HepG2 (cell line): ENCODE measurements around the gene OGG1. TPM values are rescaled to one million over a fixed set of nuclear protein-coding genes. Genes with fewer than 3 reads are reported as not detected.

Source experiments
- ARNTL ChIP-seq: sonication (generic); formaldehyde crosslinking; IDR thresholded peaks from 2 replicates; pipeline ENCODE4 v1.4.0; 2020; ENCODE audit warnings: mild to moderate bottlenecking, missing genetic modification reagents
- DPF2 ChIP-seq: sonication (generic); formaldehyde crosslinking; IDR thresholded peaks from 2 replicates; pipeline ENCODE4 v1.4.0; 2020; ENCODE audit warnings: mild to moderate bottlenecking, low read depth, missing genetic modification reagents, borderline replicate concordance
- KDM2A ChIP-seq: sonication (generic); formaldehyde crosslinking; IDR thresholded peaks from 2 replicates; pipeline ENCODE4 v1.4.0; 2020; ENCODE audit warnings: low read depth, missing genetic modification reagents, borderline replicate concordance
- SAFB2 ChIP-seq: sonication (generic); formaldehyde crosslinking; IDR thresholded peaks from 2 replicates; pipeline ENCODE4 v1.5.1; 2020; ENCODE audit warnings: missing genetic modification reagents, low read depth, mild to moderate bottlenecking, borderline replicate concordance
- SIN3B ChIP-seq: fragments of 150-350 bp; IDR thresholded peaks from 2 replicates; pipeline ENCODE4 v1.6.1; 2014; ENCODE audit warnings: low read length
- SNAI1 ChIP-seq: sonication (generic); formaldehyde crosslinking; IDR thresholded peaks from 2 replicates; pipeline ENCODE4 v1.5.0; 2020; ENCODE audit warnings: mild to moderate bottlenecking, missing genetic modification reagents, borderline replicate concordance
- SP5 ChIP-seq: IDR thresholded peaks from 2 replicates; pipeline ENCODE4 v1.6.1; 2016; ENCODE audit warnings: low read depth, borderline replicate concordance
- STAT6 ChIP-seq: sonication (generic); formaldehyde crosslinking; IDR thresholded peaks from 2 replicates; pipeline ENCODE4 v1.4.0; 2020; ENCODE audit warnings: missing genetic modification reagents, mild to moderate bottlenecking, borderline replicate concordance
- TRIM22 ChIP-seq: fragments of 450-650 bp; IDR thresholded peaks from 2 replicates; pipeline ENCODE4 v1.6.1; 2017
- ZC3H4 ChIP-seq: sonication (generic); formaldehyde crosslinking; IDR thresholded peaks from 2 replicates; pipeline ENCODE4 v1.4.0; 2020; ENCODE audit warnings: missing genetic modification reagents, borderline replicate concordance
- ZFP1 ChIP-seq: IDR thresholded peaks from 2 replicates; pipeline ENCODE4 v1.6.1; 2016
- ZNF292 ChIP-seq: sonication (generic); formaldehyde crosslinking; IDR thresholded peaks from 2 replicates; pipeline ENCODE4 v1.8.1; 2022; ENCODE audit warnings: mild to moderate bottlenecking, low read depth, missing genetic modification reagents, borderline replicate concordance
- ZNF614 ChIP-seq: IDR thresholded peaks from 2 replicates; pipeline ENCODE4 v1.6.1; 2018; ENCODE audit warnings: missing biosample characterization, missing genetic modification reagents, inconsistent platforms, borderline replicate concordance
- ZNF660 ChIP-seq: sonication (generic); formaldehyde crosslinking; IDR thresholded peaks from 2 replicates; pipeline ENCODE4 v1.5.1; 2020; ENCODE audit warnings: mild to moderate bottlenecking, low read depth, missing genetic modification reagents, borderline replicate concordance
- ZNF724P ChIP-seq: sonication (generic); formaldehyde crosslinking; IDR thresholded peaks from 2 replicates; pipeline ENCODE4 v1.8.0; 2022; ENCODE audit warnings: missing genetic modification reagents, borderline replicate concordance
- polyA plus RNA-seq, 8 experiments: library from polyadenylated mRNA; depleted of rRNA in 3 of 8; stranded (reverse) in 7 of 8; unstranded in 1 of 8; fragments of >200 nt; fragmentation: Illumina TruSeq in 4 of 8; extraction: Trizol in 4 of 8; gene quantifications; 2 replicates each; pipeline versions ENCODE4 v1.2.1 to v1.2.3, GENCODE V29; 2011 to 2016; ENCODE audit warnings: low read depth in 4 of 8, missing spikeins in 1 of 8, mixed read lengths in 1 of 8; ENCODE audit not compliant: insufficient read depth in 1 of 8
- total RNA-seq, 5 experiments: library from RNA; depleted of rRNA; stranded (reverse); fragments of >200 nt; fragmentation: Illumina TruSeq; extraction: Trizol; gene quantifications; 2 replicates each; pipeline ENCODE4 v1.2.3, GENCODE V29; 2016; ENCODE audit warnings: low read depth in 1 of 5
- TF ChIP-seq, protein P1 (sequence below): sonication (generic); formaldehyde crosslinking; IDR thresholded peaks from 2 replicates; pipeline ENCODE4 v1.5.1; 2020; ENCODE audit warnings: mild to moderate bottlenecking, missing genetic modification reagents, borderline replicate concordance
- TF ChIP-seq, protein P2 (sequence below): sonication (generic); formaldehyde crosslinking; IDR thresholded peaks from 2 replicates; pipeline ENCODE4 v1.8.0; 2023; ENCODE audit warnings: mild to moderate bottlenecking, missing genetic modification reagents

Gene OGG1
- total and polyA plus RNA-seq, 2 of the 13 experiments (the other 11 are each of a cell fraction or from before 2014, with no cell fraction given), result 28.7 to 33.2 TPM

GRCh38 chr3:9731206-9732079 is 18.3 kb upstream of the OGG1 start, which contains the start of gene BRPF1 (continued):
- TF ChIP-seq, protein P1, sequence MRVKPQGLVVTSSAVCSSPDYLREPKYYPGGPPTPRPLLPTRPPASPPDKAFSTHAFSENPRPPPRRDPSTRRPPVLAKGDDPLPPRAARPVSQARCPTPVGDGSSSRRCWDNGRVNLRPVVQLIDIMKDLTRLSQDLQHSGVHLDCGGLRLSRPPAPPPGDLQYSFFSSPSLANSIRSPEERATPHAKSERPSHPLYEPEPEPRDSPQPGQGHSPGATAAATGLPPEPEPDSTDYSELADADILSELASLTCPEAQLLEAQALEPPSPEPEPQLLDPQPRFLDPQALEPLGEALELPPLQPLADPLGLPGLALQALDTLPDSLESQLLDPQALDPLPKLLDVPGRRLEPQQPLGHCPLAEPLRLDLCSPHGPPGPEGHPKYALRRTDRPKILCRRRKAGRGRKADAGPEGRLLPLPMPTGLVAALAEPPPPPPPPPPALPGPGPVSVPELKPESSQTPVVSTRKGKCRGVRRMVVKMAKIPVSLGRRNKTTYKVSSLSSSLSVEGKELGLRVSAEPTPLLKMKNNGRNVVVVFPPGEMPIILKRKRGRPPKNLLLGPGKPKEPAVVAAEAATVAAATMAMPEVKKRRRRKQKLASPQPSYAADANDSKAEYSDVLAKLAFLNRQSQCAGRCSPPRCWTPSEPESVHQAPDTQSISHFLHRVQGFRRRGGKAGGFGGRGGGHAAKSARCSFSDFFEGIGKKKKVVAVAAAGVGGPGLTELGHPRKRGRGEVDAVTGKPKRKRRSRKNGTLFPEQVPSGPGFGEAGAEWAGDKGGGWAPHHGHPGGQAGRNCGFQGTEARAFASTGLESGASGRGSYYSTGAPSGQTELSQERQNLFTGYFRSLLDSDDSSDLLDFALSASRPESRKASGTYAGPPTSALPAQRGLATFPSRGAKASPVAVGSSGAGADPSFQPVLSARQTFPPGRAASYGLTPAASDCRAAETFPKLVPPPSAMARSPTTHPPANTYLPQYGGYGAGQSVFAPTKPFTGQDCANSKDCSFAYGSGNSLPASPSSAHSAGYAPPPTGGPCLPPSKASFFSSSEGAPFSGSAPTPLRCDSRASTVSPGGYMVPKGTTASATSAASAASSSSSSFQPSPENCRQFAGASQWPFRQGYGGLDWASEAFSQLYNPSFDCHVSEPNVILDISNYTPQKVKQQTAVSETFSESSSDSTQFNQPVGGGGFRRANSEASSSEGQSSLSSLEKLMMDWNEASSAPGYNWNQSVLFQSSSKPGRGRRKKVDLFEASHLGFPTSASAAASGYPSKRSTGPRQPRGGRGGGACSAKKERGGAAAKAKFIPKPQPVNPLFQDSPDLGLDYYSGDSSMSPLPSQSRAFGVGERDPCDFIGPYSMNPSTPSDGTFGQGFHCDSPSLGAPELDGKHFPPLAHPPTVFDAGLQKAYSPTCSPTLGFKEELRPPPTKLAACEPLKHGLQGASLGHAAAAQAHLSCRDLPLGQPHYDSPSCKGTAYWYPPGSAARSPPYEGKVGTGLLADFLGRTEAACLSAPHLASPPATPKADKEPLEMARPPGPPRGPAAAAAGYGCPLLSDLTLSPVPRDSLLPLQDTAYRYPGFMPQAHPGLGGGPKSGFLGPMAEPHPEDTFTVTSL (CRISPR knock-in tag), result no peak
- TF ChIP-seq SIN3B, result peak; percentile 71; the same call in 1 of the 2 replicates
- TF ChIP-seq KDM2A (CRISPR knock-in tag), result peak; percentile 88
- peak; percentile 48; the same call in 1 of the 2 replicates for TF ChIP-seq SAFB2
- TF ChIP-seq STAT6 (CRISPR knock-in tag), result no peak
- TF ChIP-seq, protein P2, sequence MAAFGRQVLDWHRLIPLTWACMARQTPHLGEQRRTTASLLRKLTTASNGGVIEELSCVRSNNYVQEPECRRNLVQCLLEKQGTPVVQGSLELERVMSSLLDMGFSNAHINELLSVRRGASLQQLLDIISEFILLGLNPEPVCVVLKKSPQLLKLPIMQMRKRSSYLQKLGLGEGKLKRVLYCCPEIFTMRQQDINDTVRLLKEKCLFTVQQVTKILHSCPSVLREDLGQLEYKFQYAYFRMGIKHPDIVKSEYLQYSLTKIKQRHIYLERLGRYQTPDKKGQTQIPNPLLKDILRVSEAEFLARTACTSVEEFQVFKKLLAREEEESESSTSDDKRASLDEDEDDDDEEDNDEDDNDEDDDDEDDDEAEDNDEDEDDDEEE, result no peak
- no peak for TF ChIP-seq DPF2 (CRISPR knock-in tag)
- no peak for TF ChIP-seq ZNF660 (CRISPR knock-in tag)
- TF ChIP-seq ZC3H4 (CRISPR knock-in tag), result no peak
- 0 out of 2 replicates have a peak, but pooled peaks have one; percentile 27 for TF ChIP-seq ZFP1 (CRISPR knock-in tag)
- peak; percentile 55; the same call in 1 of the 2 replicates for TF ChIP-seq SNAI1 (CRISPR knock-in tag)
- peak; percentile 44; the same call in 1 of the 2 replicates for TF ChIP-seq ZNF614 (CRISPR knock-in tag)
- peak; percentile 62 for TF ChIP-seq SP5 (CRISPR knock-in tag)
- no peak for TF ChIP-seq TRIM22
- TF ChIP-seq ARNTL, result peak; percentile 61
- peak; percentile 44; the same call in 1 of the 2 replicates for TF ChIP-seq ZNF292
- peak; percentile 56; the same call in 1 of the 2 replicates for TF ChIP-seq ZNF724P (CRISPR knock-in tag)
